ENCODE data around the gene STAG3. TPM values are rescaled to one million over a fixed set of nuclear protein-coding genes. Genes with fewer than 3 reads are reported as not detected.
"Not testable (repeated sequence)": the region's sequence is repeated elsewhere in the genome, so short reads cannot be mapped to it uniquely, and the experiment has no call there.

Gene STAG3
- polyA plus RNA-seq, 1 donor from 2014 or later, result 61.5 TPM

DNA sequence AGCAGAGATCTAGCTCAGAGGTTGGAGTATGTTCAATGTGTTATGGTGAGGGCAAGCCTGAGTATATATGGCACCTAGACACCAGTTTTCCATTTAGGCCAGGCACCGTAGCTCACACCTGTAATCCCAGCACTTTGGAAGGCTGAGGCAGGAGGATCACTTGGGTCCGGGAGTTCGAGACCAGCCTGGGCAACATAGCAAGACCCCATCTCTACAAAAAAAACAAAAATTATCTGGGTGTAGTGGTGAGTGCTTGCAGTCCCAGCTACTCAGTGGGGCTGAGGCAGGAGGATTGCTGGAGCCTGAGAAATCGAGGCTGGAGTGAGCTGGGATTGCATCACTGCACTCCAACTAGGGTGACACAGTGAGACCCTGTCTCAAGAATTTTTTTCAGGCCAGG, 85.2 kb downstream of the STAG3 start:
- H3K4me1 Mint-ChIP-seq, H3K27ac Mint-ChIP-seq, H3K9me3 Mint-ChIP-seq, H3K27me3 Mint-ChIP-seq, H3K36me3 Mint-ChIP-seq, H3K4me3 Mint-ChIP-seq: not testable (repeated sequence)

Other genes with a start within 250 kb of the STAG3 start
- gene GJC3, start 248.3 kb upstream of the STAG3 start, polyA plus RNA-seq, result not detected
- gene AZGP1, start 201.9 kb upstream of the STAG3 start, polyA plus RNA-seq, result not detected
- gene ZKSCAN1, start 162.3 kb upstream of the STAG3 start, polyA plus RNA-seq, result 35.3 TPM
- 9.9 TPM for gene ZSCAN21, start 128.1 kb upstream of the STAG3 start, polyA plus RNA-seq
- gene ZNF3, start 96.2 kb upstream of the STAG3 start, polyA plus RNA-seq, result 31.7 TPM
- gene COPS6, start 88.9 kb upstream of the STAG3 start, polyA plus RNA-seq, result 121 TPM
- 33.4 TPM for gene MCM7, start 76.5 kb upstream of the STAG3 start, polyA plus RNA-seq
- 4.5 TPM for gene AP4M1, start 76.3 kb upstream of the STAG3 start, polyA plus RNA-seq
- 31.5 TPM for gene TAF6, start 58.6 kb upstream of the STAG3 start, polyA plus RNA-seq
- 4.5 TPM for gene CNPY4, start 58.3 kb upstream of the STAG3 start, polyA plus RNA-seq
- gene MBLAC1, start 51.0 kb upstream of the STAG3 start, polyA plus RNA-seq, result 1.4 TPM
- 443 TPM for gene LAMTOR4, start 29.0 kb upstream of the STAG3 start, polyA plus RNA-seq
- gene TRAPPC14, start 19.2 kb upstream of the STAG3 start, polyA plus RNA-seq, result 6.3 TPM
- gene GAL3ST4, start 9.3 kb upstream of the STAG3 start, polyA plus RNA-seq, result 0.38 TPM
- 0.23 TPM for gene GPC2, start 537 bp upstream of the STAG3 start, polyA plus RNA-seq
- gene PVRIG, start 42.0 kb downstream of the STAG3 start, polyA plus RNA-seq, result 94.5 TPM
- gene SPDYE3, start 129.8 kb downstream of the STAG3 start, polyA plus RNA-seq, result 9.9 TPM
- gene PILRB, start 180.2 kb downstream of the STAG3 start, polyA plus RNA-seq, result 14.3 TPM
- gene PILRA, start 195.6 kb downstream of the STAG3 start, polyA plus RNA-seq, result 2.3 TPM